ENCODE results near the gene PMS2.
"Not testable (repeated sequence)": the region's sequence is repeated elsewhere in the genome, so short reads cannot be mapped to it uniquely, and the experiment has no call there.

DNA sequence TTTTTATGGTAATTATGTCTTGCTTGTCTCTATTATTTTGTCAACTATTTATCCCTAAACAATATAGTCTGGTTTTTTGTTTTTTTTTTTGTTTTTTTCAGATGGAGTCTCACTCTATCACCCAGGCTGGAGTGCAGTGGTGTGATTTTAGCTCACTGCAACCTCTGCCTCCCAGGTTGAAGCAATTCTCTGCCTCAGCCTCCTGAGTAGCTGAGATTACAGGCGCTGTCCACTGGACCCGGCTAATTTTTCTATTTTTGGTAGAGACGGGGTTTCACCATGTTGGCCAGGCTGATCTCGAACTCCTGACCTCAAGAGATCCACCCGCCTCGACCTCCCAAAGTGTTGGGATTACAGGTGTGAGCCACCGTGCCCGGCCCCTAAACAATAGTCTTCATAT, 1.5 kb upstream of the PMS2 start:
- TF ChIP-seq, protein P1, sequence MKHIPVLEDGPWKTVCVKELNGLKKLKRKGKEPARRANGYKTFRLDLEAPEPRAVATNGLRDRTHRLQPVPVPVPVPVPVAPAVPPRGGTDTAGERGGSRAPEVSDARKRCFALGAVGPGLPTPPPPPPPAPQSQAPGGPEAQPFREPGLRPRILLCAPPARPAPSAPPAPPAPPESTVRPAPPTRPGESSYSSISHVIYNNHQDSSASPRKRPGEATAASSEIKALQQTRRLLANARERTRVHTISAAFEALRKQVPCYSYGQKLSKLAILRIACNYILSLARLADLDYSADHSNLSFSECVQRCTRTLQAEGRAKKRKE (CRISPR knock-in tag; IDR thresholded peaks at IDR 0.05; ENCODE audit: low read depth), result not testable (repeated sequence)
- TF ChIP-seq, protein P2, sequence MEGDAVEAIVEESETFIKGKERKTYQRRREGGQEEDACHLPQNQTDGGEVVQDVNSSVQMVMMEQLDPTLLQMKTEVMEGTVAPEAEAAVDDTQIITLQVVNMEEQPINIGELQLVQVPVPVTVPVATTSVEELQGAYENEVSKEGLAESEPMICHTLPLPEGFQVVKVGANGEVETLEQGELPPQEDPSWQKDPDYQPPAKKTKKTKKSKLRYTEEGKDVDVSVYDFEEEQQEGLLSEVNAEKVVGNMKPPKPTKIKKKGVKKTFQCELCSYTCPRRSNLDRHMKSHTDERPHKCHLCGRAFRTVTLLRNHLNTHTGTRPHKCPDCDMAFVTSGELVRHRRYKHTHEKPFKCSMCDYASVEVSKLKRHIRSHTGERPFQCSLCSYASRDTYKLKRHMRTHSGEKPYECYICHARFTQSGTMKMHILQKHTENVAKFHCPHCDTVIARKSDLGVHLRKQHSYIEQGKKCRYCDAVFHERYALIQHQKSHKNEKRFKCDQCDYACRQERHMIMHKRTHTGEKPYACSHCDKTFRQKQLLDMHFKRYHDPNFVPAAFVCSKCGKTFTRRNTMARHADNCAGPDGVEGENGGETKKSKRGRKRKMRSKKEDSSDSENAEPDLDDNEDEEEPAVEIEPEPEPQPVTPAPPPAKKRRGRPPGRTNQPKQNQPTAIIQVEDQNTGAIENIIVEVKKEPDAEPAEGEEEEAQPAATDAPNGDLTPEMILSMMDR (IDR thresholded peaks at IDR 0.05), result not testable (repeated sequence)
- TF ChIP-seq, protein P3, sequence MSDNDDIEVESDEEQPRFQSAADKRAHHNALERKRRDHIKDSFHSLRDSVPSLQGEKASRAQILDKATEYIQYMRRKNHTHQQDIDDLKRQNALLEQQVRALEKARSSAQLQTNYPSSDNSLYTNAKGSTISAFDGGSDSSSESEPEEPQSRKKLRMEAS (IDR thresholded peaks at IDR 0.05), result not testable (repeated sequence)

All from A549 (cell line).